CD4-positive, alpha-beta T cell (primary cell): ENCODE data around the gene TMPRSS11D. TPM values are rescaled to one million over a fixed set of nuclear protein-coding genes. Genes with fewer than 3 reads are reported as not detected.

Experiments
- ATAC-seq: fragments of 200-7000 bp; cut with Tn5 transposase; one replicate; pipeline ENCODE4 v1.10.0; 2022; ENCODE audit warnings: mild to moderate bottlenecking; ENCODE audit not compliant: poor library complexity
- CTCF ChIA-PET: fragments of 350-600 bp; sonication (Branson Sonifier 250); formaldehyde crosslinking; loops from one replicate; lab custom pipeline; 2021; ENCODE audit warnings: antibody characterized with exemption, inconsistent platforms; lab: Charles Lee
- POLR2A ChIA-PET: fragments of 350-600 bp; sonication (Branson Sonifier 250); formaldehyde crosslinking; loops from one replicate; lab custom pipeline; 2021; ENCODE audit warnings: antibody characterized with exemption, inconsistent platforms; lab: Charles Lee
- DNase-seq, 14 experiments: peaks; one replicate each; pipeline ENCODE4 v3.0.0-alpha.2; 2013 to 2020; ENCODE audit warnings: mixed read lengths in 2 of 14
- H3K27ac ChIP-seq, 2 donors: one replicate each; pipeline versions ENCODE4 v1.5.1 to v1.7.0; 2013; ENCODE audit warnings: low read length in 2 of 2, low read depth in 1 of 2, mild to moderate bottlenecking in 1 of 2
- H3K27me3 ChIP-seq, 2 experiments: 1 replicate in 1 of 2; 2 replicates in 1 of 2; pipeline versions ENCODE4 v1.6.1 to v1.7.0; 2013; ENCODE audit warnings: low read length in 2 of 2, control low read depth in 1 of 2, mild to moderate bottlenecking in 1 of 2, moderate library complexity in 1 of 2; ENCODE audit not compliant: insufficient read depth in 2 of 2, control insufficient read depth in 1 of 2
- H3K36me3 ChIP-seq: one replicate; pipeline ENCODE4 v1.6.1; 2013; ENCODE audit warnings: low read length, control low read depth; ENCODE audit not compliant: insufficient read depth
- H3K4me1 ChIP-seq: one replicate; pipeline ENCODE4 v1.6.1; 2013; ENCODE audit warnings: low read length, control low read depth; ENCODE audit not compliant: insufficient read depth
- H3K4me3 ChIP-seq: one replicate; pipeline ENCODE4 v1.5.1; 2013; ENCODE audit warnings: mild to moderate bottlenecking, low read length, moderate library complexity
- H3K9me3 ChIP-seq, 2 experiments: 1 replicate in 1 of 2; 2 replicates in 1 of 2; pipeline versions ENCODE4 v1.6.1 to v1.7.0; 2013; ENCODE audit warnings: low read length in 2 of 2, mild to moderate bottlenecking in 2 of 2, control low read depth in 1 of 2, moderate library complexity in 1 of 2; ENCODE audit not compliant: control insufficient read depth in 1 of 2, insufficient read depth in 1 of 2
- H3K27ac Mint-ChIP-seq: one replicate; pipeline ENCODE4 v1.8.0; 2020; ENCODE audit warnings: mixed read lengths
- H3K27me3 Mint-ChIP-seq: one replicate; pipeline ENCODE4 v1.8.0; 2021; ENCODE audit warnings: mixed read lengths
- H3K36me3 Mint-ChIP-seq: one replicate; pipeline ENCODE4 v1.8.0; 2021; ENCODE audit warnings: low read depth, mixed read lengths
- H3K4me1 Mint-ChIP-seq: one replicate; pipeline ENCODE4 v1.8.0; 2021; ENCODE audit warnings: low read depth, mixed read lengths
- H3K4me3 Mint-ChIP-seq: one replicate; pipeline ENCODE4 v1.8.0; 2020; ENCODE audit warnings: mild to moderate bottlenecking, mixed read lengths
- H3K9me3 Mint-ChIP-seq: one replicate; pipeline ENCODE4 v1.8.0; 2020; ENCODE audit warnings: mixed read lengths
- CTCF ChIP-seq: fragments of 200-600 bp; IDR thresholded peaks from one replicate; pipeline ENCODE4 v1.8.0; 2022; ENCODE audit warnings: antibody characterized with exemption, mild to moderate bottlenecking
- intact Hi-C, 2 experiments: fragments of 100-400 bp; cut with DNase I in 1 of 2; cut with micrococcal nuclease in 1 of 2; formaldehyde crosslinking; loops; one replicate each; pipeline versions ENCODE4 v1.15.1 to v1.9.0; 2023 to 2025; cut with DNase I, micrococcal nuclease
- total RNA-seq, 174 experiments: library from RNA in 2 of 174; stranded (reverse) in 2 of 174; gene quantifications; one replicate each; pipeline ENCODE4 v1.2.3 and lab custom pipeline; 2021 to 2026

The TMPRSS11D gene
- total RNA-seq, 2 experiments from 2014 or later = not detected

- ChIA-PET POLR2A (no interaction called here), CTCF (no interaction called here)
- H3K9me3 Mint-ChIP-seq = no peaks in the 10 kb centered on the region
- Histone ChIP-seq H3K4me1 (no peaks in the 10 kb centered on the region), H3K27ac (no peak overlapping the region), H3K36me3 (no peaks in the 10 kb centered on the region), H3K9me3 (no peaks in the 10 kb centered on the region), H3K27me3 (peaks cover 0 to 6% of the 10 kb centered on the region in 2 experiments), H3K4me3 (no peak overlapping the region)
- no peaks in the 10 kb centered on the region for H3K4me1 Mint-ChIP-seq
- H3K27me3 Mint-ChIP-seq = peaks cover 14% of the 10 kb centered on the region
- H3K4me3 Mint-ChIP-seq = no peak overlapping the region
- no peaks in the 10 kb centered on the region for H3K36me3 Mint-ChIP-seq
- TF ChIP-seq CTCF = no peak
- intact Hi-C loops = no loop called here
- ATAC-seq = no peak
- H3K27ac Mint-ChIP-seq = no peak overlapping the region
- no peak for DNase-seq
Measured at GRCh38 chr4:67915400-67915966, 31.7 kb upstream of the TMPRSS11D start.

- no peak for TF ChIP-seq CTCF
- CTCF ChIA-PET = no interaction called here
- Mint-ChIP-seq H3K36me3 (no peaks in the 10 kb centered on the region), H3K27me3 (peaks cover 14% of the 10 kb centered on the region), H3K4me1 (no peaks in the 10 kb centered on the region), H3K9me3 (no peaks in the 10 kb centered on the region), H3K4me3 (no peak overlapping the region), H3K27ac (no peak overlapping the region)
- H3K9me3 ChIP-seq = no peaks in the 10 kb centered on the region
- H3K36me3 ChIP-seq = no peaks in the 10 kb centered on the region
- no peaks in the 10 kb centered on the region for H3K4me1 ChIP-seq
- H3K4me3 ChIP-seq = no peak overlapping the region
- POLR2A ChIA-PET = no interaction called here
- ATAC-seq (no peak), DNase-seq (no peak)
- H3K27me3 ChIP-seq = peaks cover 0 to 6% of the 10 kb centered on the region in 2 experiments
- H3K27ac ChIP-seq = no peak overlapping the region
- intact Hi-C loops = no loop called here
Measured at GRCh38 chr4:67912080-67912479, 28.3 kb upstream of the TMPRSS11D start.

GRCh38 chr4:67911638-67912037, 27.8 kb upstream of the TMPRSS11D start:
- H3K4me3 Mint-ChIP-seq = no peak overlapping the region
- Histone ChIP-seq H3K27ac (no peak overlapping the region), H3K36me3 (no peaks in the 10 kb centered on the region), H3K4me1 (no peaks in the 10 kb centered on the region), H3K9me3 (no peaks in the 10 kb centered on the region), H3K4me3 (no peak overlapping the region), H3K27me3 (peaks cover 0 to 9% of the 10 kb centered on the region in 2 experiments)
- no peak for TF ChIP-seq CTCF
- no peak overlapping the region for H3K27ac Mint-ChIP-seq
- DNase-seq (no peak), ATAC-seq (no peak)
- ChIA-PET POLR2A (interaction anchor here (0.7 kb wide), 1 partner anchor 134 kb away, joined by 3 read pairs; no protein-coding TSS in a partner anchor), CTCF (no interaction called here)
- peaks cover 14% of the 10 kb centered on the region for H3K27me3 Mint-ChIP-seq
- H3K36me3 Mint-ChIP-seq = no peaks in the 10 kb centered on the region
- H3K4me1 Mint-ChIP-seq = no peaks in the 10 kb centered on the region
- H3K9me3 Mint-ChIP-seq = no peaks in the 10 kb centered on the region
- intact Hi-C loops = no loop called here
